Myocyte (in vitro differentiated cells): ENCODE measurements around the gene ZFYVE1. TPM values are rescaled to one million over a fixed set of nuclear protein-coding genes. Genes with fewer than 3 reads are reported as not detected.

Experiments used
- DNase-seq: peaks from one replicate; pipeline ENCODE4 v3.0.0-alpha.2; 2012; ENCODE audit warnings: low read depth
- total RNA-seq: library from RNA; depleted of rRNA; stranded (reverse); fragments of >200 nt; gene quantifications from 2 replicates; pipeline ENCODE4 v1.2.3, GENCODE V29; 2014

The ZFYVE1 gene
- total RNA-seq, 1 donor from 2014 or later: 29.1 TPM

DNA sequence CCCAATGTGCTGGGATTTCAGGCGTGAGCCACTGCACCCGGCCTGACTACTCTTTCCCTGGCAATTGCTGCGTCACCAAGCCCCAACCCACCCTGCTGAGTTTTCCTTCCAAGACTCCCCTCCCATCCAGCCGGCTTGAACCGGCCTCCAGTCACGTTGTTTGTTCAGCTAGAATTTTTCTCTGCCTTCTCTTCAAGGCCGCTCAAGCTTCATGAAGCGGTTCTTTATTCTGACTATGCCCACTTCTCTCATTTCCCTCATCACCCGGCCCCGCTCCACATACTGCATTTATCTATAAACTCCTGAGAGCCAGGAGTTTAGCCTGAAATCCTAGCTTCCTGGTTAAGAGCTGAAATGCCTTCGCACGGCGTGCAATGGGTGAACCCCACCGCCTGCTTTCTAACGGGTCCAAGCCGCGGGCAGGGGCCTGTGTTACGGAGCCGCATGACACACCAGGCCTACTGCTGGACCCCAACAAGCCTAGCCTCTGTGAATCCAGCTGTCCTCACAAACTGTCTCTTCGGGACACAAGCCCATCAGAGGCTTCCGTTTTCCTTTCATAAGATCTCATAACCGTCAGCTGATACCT is 101.6 kb downstream of the ZFYVE1 start:
- no peak for DNase-seq

DNA sequence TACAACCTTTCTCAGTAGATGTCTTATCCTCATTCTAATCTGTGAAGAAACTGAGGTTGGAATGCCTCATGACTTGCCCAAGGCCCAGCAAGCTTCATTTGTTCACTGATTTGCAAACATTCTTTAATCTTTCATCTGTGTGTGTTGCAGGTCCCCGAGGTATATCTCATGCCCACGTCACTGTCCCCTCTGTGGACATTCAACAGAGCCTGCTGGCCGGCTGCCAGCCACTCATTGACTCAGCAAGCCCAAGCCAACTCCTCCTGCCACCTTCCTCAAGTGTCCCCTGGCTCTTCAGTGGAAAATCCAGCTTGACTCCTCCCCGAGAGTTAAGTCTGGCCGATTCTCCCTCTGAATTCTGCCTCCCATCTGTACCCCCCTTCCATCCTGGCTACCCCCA is 102.6 kb downstream of the ZFYVE1 start:
- no peak for DNase-seq

GRCh38 chr14:72921396-72921795 is 105.5 kb downstream of the ZFYVE1 start:
- no peak for DNase-seq

DNA sequence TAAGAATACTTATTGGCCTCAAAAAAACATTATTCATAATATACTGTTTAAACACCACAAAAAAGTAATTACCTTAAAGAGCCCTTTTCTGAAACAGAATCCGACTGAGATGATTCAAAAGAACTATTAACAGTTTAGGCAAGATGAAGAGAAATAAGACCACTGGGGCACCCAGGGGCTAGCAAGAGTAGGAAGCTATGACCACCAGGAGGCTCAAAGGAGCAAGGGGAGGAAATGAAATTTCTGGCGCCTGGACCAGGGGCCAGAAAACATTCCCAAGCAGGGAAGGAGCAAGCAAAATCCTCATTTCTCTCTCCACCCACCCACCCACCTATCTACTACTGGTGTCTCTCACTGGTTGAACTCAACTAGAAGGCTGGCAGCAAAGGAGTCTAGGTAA is 106.9 kb downstream of the ZFYVE1 start:
- no peak for DNase-seq

Other genes starting within 250 kb of the ZFYVE1 start
- gene DPF3, start 133.0 kb downstream of the ZFYVE1 start, total RNA-seq: 4.7 and 5.5 TPM in 2 replicates
- 19.8 and 23.2 TPM in 2 replicates for gene DCAF4, start 100.6 kb downstream of the ZFYVE1 start, total RNA-seq
- 52.0 and 55.8 TPM in 2 replicates for gene RBM25, start 31.4 kb upstream of the ZFYVE1 start, total RNA-seq
- 31.7 and 33.6 TPM in 2 replicates for gene PSEN1, start 109.4 kb upstream of the ZFYVE1 start, total RNA-seq
- gene PAPLN, start 210.4 kb upstream of the ZFYVE1 start, total RNA-seq: 0.16 and 0.31 TPM in 2 replicates